Measurements from ENCODE around the gene COL6A2.

- TF ChIP-seq CTCF (IDR thresholded peaks at IDR 0.05; ENCODE audit: poor library complexity) (no peak), EZH2phosphoT487 (IDR thresholded peaks at IDR 0.05; ENCODE audit: low read depth, severe bottlenecking, unreplicated experiment) (no peak)
Measured at GRCh38 chr21:46081022-46081861, 16.7 kb upstream of the COL6A2 start.
